Fibroblast of skin of back (primary cell): ENCODE data around the gene SNN.

ENCODE experiments used
- DNase-seq: peaks from one replicate; pipeline ENCODE4 v3.0.0-alpha.2; 2013

SNN gene

GRCh38 chr16:11635679-11636171 lies 32.5 kb upstream of the SNN start:
- no peak for DNase-seq

GRCh38 chr16:11636172-11636721 lies 32.0 kb upstream of the SNN start:
- DNase-seq = no peak

GRCh38 chr16:11637320-11637719 lies 30.9 kb upstream of the SNN start:
- DNase-seq = no peak

GRCh38 chr16:11638140-11638539 lies 30.1 kb upstream of the SNN start:
- DNase-seq = no peak

GRCh38 chr16:11639008-11639562 lies 29.2 kb upstream of the SNN start:
- DNase-seq = no peak

- DNase-seq = peak; percentile 86
Measured at GRCh38 chr16:11639925-11640899, 28.0 kb upstream of the SNN start.

- DNase-seq = peak; percentile 58
Measured at GRCh38 chr16:11640987-11641817, 27.1 kb upstream of the SNN start.

- no peak for DNase-seq
Measured at GRCh38 chr16:11642765-11643116, 25.5 kb upstream of the SNN start.

- no peak for DNase-seq
Measured at GRCh38 chr16:11649276-11649675, 19.0 kb upstream of the SNN start.

- DNase-seq = no peak
Measured at GRCh38 chr16:11650641-11651591, 17.3 kb upstream of the SNN start.

GRCh38 chr16:11651796-11652195 lies 16.5 kb upstream of the SNN start:
- no peak for DNase-seq

GRCh38 chr16:11655655-11656054 lies 12.6 kb upstream of the SNN start:
- DNase-seq = no peak

GRCh38 chr16:11657556-11657955 lies 10.7 kb upstream of the SNN start:
- no peak for DNase-seq

- DNase-seq = no peak
Measured at GRCh38 chr16:11658896-11659708, 9.2 kb upstream of the SNN start.

- no peak for DNase-seq
Measured at GRCh38 chr16:11660565-11660964, 7.7 kb upstream of the SNN start.

GRCh38 chr16:11662582-11662981 lies 5.7 kb upstream of the SNN start:
- no peak for DNase-seq

GRCh38 chr16:11665071-11665491 lies 3.2 kb upstream of the SNN start:
- DNase-seq = no peak

- no peak for DNase-seq
Measured at GRCh38 chr16:11666103-11667055, 1.9 kb upstream of the SNN start.

GRCh38 chr16:11667221-11667823 lies 933 bp upstream of the SNN start:
- no peak for DNase-seq
